Measurements from ENCODE around the gene ERG. TPM values are rescaled to one million over a fixed set of nuclear protein-coding genes. Genes with fewer than 3 reads are reported as not detected.

Gene ERG
- total and polyA plus RNA-seq, 2 of the 8 experiments (the other 6 are each of a cell fraction or from before 2014, with no cell fraction given): 1.0 to 3.0 TPM

DNA sequence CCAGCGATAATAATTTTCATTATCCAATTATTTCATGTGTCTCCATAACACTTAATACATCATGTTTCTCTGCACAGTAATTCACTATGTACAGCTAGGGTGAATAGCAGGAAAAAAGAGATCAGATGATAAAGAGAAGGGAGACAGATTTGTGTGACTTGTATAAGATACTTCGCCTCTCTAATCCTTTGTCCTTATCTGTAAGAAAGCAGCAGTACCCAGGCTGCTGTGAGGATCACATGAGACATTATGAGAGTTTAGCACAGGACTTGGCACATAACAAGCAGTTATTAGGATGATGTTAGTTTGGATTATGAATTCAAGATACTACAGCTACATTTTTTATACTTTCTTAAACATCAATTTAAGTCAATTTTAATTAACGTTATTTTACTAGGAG is 6.3 kb downstream of the ERG start (continued):
- TF ChIP-seq HDAC6 (IDR thresholded peaks at IDR 0.05; ENCODE audit: low read depth, low read length): no peak
- TF ChIP-seq, protein P1, sequence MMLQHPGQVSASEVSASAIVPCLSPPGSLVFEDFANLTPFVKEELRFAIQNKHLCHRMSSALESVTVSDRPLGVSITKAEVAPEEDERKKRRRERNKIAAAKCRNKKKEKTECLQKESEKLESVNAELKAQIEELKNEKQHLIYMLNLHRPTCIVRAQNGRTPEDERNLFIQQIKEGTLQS (IDR thresholded peaks at IDR 0.05; ENCODE audit: insufficient read depth, low read depth, low read length): no peak

Measured in H1 (cell line).